Measurements from ENCODE around the gene TMEM8B. TPM values are rescaled to one million over a fixed set of nuclear protein-coding genes. Genes with fewer than 3 reads are reported as not detected.

Gene TMEM8B
- total and polyA plus RNA-seq, 2 of the 8 experiments (the other 6 are each of a cell fraction or from before 2014, with no cell fraction given): 7.5 to 10.4 TPM

DNA sequence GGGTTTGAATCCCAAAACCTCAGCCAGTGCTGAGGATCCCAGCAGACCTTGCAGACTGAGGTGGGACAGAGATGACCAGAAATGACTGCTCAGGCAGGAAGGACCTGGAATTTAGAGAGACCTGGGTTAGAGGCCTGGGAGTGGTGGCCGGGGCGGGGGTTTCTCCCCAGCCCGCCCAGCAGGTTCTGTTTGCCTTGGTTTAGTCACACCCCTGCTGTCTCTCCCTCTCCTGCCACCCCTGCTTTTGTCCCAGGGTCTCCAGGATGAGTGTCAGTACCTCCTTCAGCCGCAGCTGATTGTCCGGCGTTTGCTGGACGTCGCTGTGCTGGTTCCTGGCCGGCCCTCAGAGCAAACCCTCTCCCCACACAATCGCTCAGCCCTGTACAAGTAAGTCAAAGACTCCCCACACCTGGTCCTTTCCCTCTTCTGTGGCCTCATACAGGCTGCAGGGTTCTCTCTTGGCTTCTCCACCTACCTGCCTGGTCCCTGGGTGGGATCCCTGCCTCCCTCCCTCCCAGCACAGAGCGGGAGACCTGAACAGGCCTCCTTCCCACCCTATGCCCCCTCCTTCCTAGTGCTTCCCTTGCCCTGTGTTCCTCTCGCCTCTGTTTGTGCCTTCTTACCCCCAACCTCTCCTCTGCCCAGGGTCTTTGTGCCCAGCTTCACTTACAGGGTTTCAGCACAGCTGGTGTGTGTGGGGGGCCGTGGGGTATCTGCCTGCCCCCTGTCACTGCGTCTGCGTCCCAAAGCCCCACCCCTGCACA lies 12.0 kb downstream of the TMEM8B start:
- Histone ChIP-seq H2BK120ac (replicated peaks; ENCODE audit: low read depth, low read length) (no peak overlapping the region), H2BK12ac (ENCODE audit: low read depth, low read length) (0 out of 2 replicates have a peak overlapping the region, but pooled peaks have one; percentile 46), H3K4me3 (ENCODE audit: extremely low read depth in 1 of 4, insufficient read depth in 2 of 4, low read depth in 3 of 4, low read length in 4 of 4) (no peak overlapping the region), H3K18ac (ENCODE audit: extremely low read depth, low read length) (no peak overlapping the region), H3K4me2 (ENCODE audit: insufficient read depth in 1 of 2, low read depth in 2 of 2, low read length in 2 of 2) (no peak overlapping the region), H3K79me2 (ENCODE audit: control insufficient read depth in 1 of 2, insufficient read depth in 2 of 2, low read length in 2 of 2) (no peaks in the 10 kb centered on the region), H2AK5ac (ENCODE audit: low read depth, low read length) (no peak overlapping the region; the same call in 1 of the 2 replicates), H3K36me3 (ENCODE audit: control insufficient read depth in 2 of 4, insufficient read depth in 4 of 4, low read length in 3 of 4) (no peaks in the 10 kb centered on the region), H3K4me1 (replicated peaks in 1 of 4; ENCODE audit: control insufficient read depth in 3 of 4, insufficient read depth in 4 of 4, low read length in 3 of 4) (peaks cover 9 to 21% (median 11%) of the 10 kb centered on the region in 4 experiments), H4K91ac (replicated peaks; ENCODE audit: insufficient read length, low read length) (no peak overlapping the region), H3K9ac (replicated peaks in 1 of 4; ENCODE audit: extremely low read depth in 1 of 4, low read depth in 3 of 4, low read length in 3 of 4) (no peak overlapping the region), H4K8ac (ENCODE audit: extremely low read depth, insufficient read depth, low read length) (no peak overlapping the region), H3K56ac (replicated peaks; ENCODE audit: insufficient read length, low read depth, low read length) (no peak overlapping the region), H2AFZ (ENCODE audit: low read length) (no peak overlapping the region), H2BK15ac (ENCODE audit: low read length) (no peak overlapping the region), H3K23ac (ENCODE audit: insufficient read length) (no peak overlapping the region), H3K27me3 (replicated peaks in 1 of 4; ENCODE audit: control insufficient read depth in 3 of 4, extremely low read depth in 1 of 4, insufficient read depth in 3 of 4, low read length in 3 of 4) (no peaks in the 10 kb centered on the region; a peak in 1 of 7 replicates), H2BK20ac (ENCODE audit: low read length) (no peak overlapping the region), H3K23me2 (ENCODE audit: low read depth, low read length) (peaks cover 7% of the 10 kb centered on the region; the same call in 1 of the 2 replicates), H4K5ac (ENCODE audit: insufficient read length, low read depth, low read length) (no peak overlapping the region), H3K4ac (replicated peaks; ENCODE audit: insufficient read length, low read depth, low read length) (no peak overlapping the region), H3K27ac (ENCODE audit: low read depth, low read length) (no peak overlapping the region), H3K79me1 (ENCODE audit: low read depth, low read length) (no peaks in the 10 kb centered on the region), H3K9me3 (ENCODE audit: insufficient read depth in 2 of 2, low read depth in 1 of 2, low read length in 1 of 2) (no peaks in the 10 kb centered on the region), H3K14ac (ENCODE audit: insufficient read length) (no peak overlapping the region), H2BK5ac (ENCODE audit: low read depth, low read length) (no peak overlapping the region), H4K20me1 (replicated peaks in 1 of 2; ENCODE audit: control insufficient read depth in 1 of 2, insufficient read depth in 2 of 2, low read length in 2 of 2) (no peaks in the 10 kb centered on the region)
- ChIA-PET CTCF (ENCODE audit: partially characterized antibody) (interaction anchor here (0.8 to 16.5 kb wide), 6 partner anchors 10 to 183 kb away, joined by 3 to 172 read pairs (median 10); partner anchors contain the start of genes FAM221B and TMEM8B), POLR2A (ENCODE audit: partially characterized antibody) (interaction anchor here (1.4 kb wide), 2 partner anchors 9 to 17 kb away, joined by 3 to 9 read pairs; no protein-coding TSS in a partner anchor)
- DNase-seq (ENCODE audit: low read depth in 1 of 2, low spot score in 2 of 2) (no peak), FAIRE-seq (no peak)
- WGBS, 2 experiments (ENCODE audit: extremely low coverage in 1 of 2, insufficient coverage in 1 of 2, insufficient read length in 1 of 2, insufficient replicate concordance in 2 of 2, low coverage in 1 of 2, low lambda C conversion rate in 2 of 2, missing lambda C conversion rate in 1 of 2): 93% methylated on average over 15 of the region's 15 CpGs; no CpG with 5 or more reads in 1 of the 2 experiments
- TF ChIP-seq CBX8 (IDR thresholded peaks at IDR 0.05; ENCODE audit: borderline replicate concordance, low read depth, low read length): no peak
- TF ChIP-seq GTF2F1 (IDR thresholded peaks at IDR 0.05; ENCODE audit: borderline replicate concordance, low read depth, low read length): no peak
- TF ChIP-seq POU5F1 (IDR thresholded peaks at IDR 0.05; ENCODE audit: low read depth, low read length): no peak
- no peak for TF ChIP-seq CHD2 (IDR thresholded peaks at IDR 0.05; ENCODE audit: low read length)
